GM23338 (cell line): ENCODE measurements around the gene RPP38. TPM values are rescaled to one million over a fixed set of nuclear protein-coding genes. Genes with fewer than 3 reads are reported as not detected.

Experiments used
- ATAC-seq: fragments of 200-7000 bp; cut with Tn5 transposase; 3 replicates; pipeline ENCODE4 v1.9.1; 2020
- DNase-seq: peaks from one replicate; pipeline ENCODE4 v3.0.0-alpha.2; 2015; ENCODE audit warnings: low spot score
- H2AFZ ChIP-seq: fragments of 200-600 bp; sonication (generic); 2 replicates; pipeline ENCODE4 v1.8.0; 2016; ENCODE audit warnings: antibody characterized with exemption, mild to moderate bottlenecking, moderate library complexity
- H3F3A ChIP-seq: fragments of 200-600 bp; sonication (generic); replicated peaks from 2 replicates; pipeline ENCODE4 v1.8.0; 2017; ENCODE audit warnings: antibody characterized with exemption, mixed run types, low read depth
- H3K27ac ChIP-seq: fragments of 200-600 bp; sonication (generic); 2 replicates; pipeline ENCODE4 v1.6.1; 2016; ENCODE audit warnings: low read depth
- H3K27me3 ChIP-seq: fragments of 200-600 bp; sonication (generic); 2 replicates; pipeline ENCODE4 v1.8.0; 2016; ENCODE audit warnings: mild to moderate bottlenecking, mixed run types, moderate library complexity; ENCODE audit not compliant: insufficient read depth
- H3K36me3 ChIP-seq: fragments of 200-600 bp; sonication (generic); 2 replicates; pipeline ENCODE4 v1.8.0; 2016; ENCODE audit warnings: mild to moderate bottlenecking; ENCODE audit not compliant: insufficient read depth
- H3K4me1 ChIP-seq: fragments of 200-600 bp; sonication (generic); 2 replicates; pipeline ENCODE4 v1.8.0; 2016; ENCODE audit warnings: mild to moderate bottlenecking, moderate library complexity; ENCODE audit not compliant: insufficient read depth
- H3K4me2 ChIP-seq: fragments of 200-600 bp; sonication (generic); 2 replicates; pipeline ENCODE4 v1.7.1; 2017; ENCODE audit warnings: mixed run types
- H3K4me3 ChIP-seq: fragments of 200-600 bp; sonication (generic); 2 replicates; pipeline ENCODE4 v1.6.1; 2016; ENCODE audit warnings: mixed run types
- H3K79me2 ChIP-seq: fragments of 200-600 bp; sonication (generic); replicated peaks from 2 replicates; pipeline ENCODE4 v1.8.0; 2017; ENCODE audit warnings: mild to moderate bottlenecking; ENCODE audit not compliant: insufficient read depth
- H3K9me2 ChIP-seq: fragments of 200-600 bp; sonication (generic); 2 replicates; pipeline ENCODE4 v1.8.0; 2017; ENCODE audit not compliant: insufficient read depth
- H4K20me1 ChIP-seq: fragments of 200-600 bp; sonication (generic); replicated peaks from 2 replicates; pipeline ENCODE4 v1.8.0; 2017; ENCODE audit warnings: mild to moderate bottlenecking; ENCODE audit not compliant: insufficient read depth
- H3K27ac Mint-ChIP-seq: 2 replicates; pipeline ENCODE4 v1.8.0; 2020; ENCODE audit warnings: inconsistent platforms, mild to moderate bottlenecking, moderate library complexity, mixed read lengths
- H3K27me3 Mint-ChIP-seq: 3 replicates; pipeline ENCODE4 v1.8.0; 2022; ENCODE audit warnings: low read depth, mild to moderate bottlenecking, moderate library complexity, mixed read lengths, inconsistent platforms; ENCODE audit not compliant: insufficient read depth, poor library complexity
- H3K36me3 Mint-ChIP-seq: 3 replicates; pipeline ENCODE4 v1.8.0; 2021; ENCODE audit warnings: low read depth, mild to moderate bottlenecking, inconsistent platforms, moderate library complexity, mixed read lengths
- H3K4me1 Mint-ChIP-seq: 3 replicates; pipeline ENCODE4 v1.8.0; 2020; ENCODE audit warnings: mild to moderate bottlenecking, inconsistent platforms, mixed read lengths
- H3K4me3 Mint-ChIP-seq: 3 replicates; pipeline ENCODE4 v1.8.0; 2021; ENCODE audit warnings: moderate library complexity, mild to moderate bottlenecking, inconsistent platforms, mixed read lengths
- H3K9me3 Mint-ChIP-seq: 3 replicates; pipeline ENCODE4 v1.8.0; 2020; ENCODE audit warnings: moderate library complexity, mild to moderate bottlenecking, inconsistent platforms, mixed read lengths
- CREB1 ChIP-seq: fragments of 250-450 bp; sonication (Bioruptor Pico); IDR thresholded peaks from 2 replicates; pipeline ENCODE4 v1.5.0; 2020; ENCODE audit warnings: low read depth, mild to moderate bottlenecking, moderate library complexity
- EZH2phosphoT487 ChIP-seq: fragments of 200-600 bp; sonication (generic); IDR thresholded peaks from one replicate; pipeline ENCODE4 v1.8.1; 2018; ENCODE audit warnings: antibody characterized with exemption; ENCODE audit not compliant: unreplicated experiment
- POLR2AphosphoS5 ChIP-seq: IDR thresholded peaks from 2 replicates; pipeline ENCODE4 v1.6.1; 2016; ENCODE audit warnings: antibody characterized with exemption, low read depth
- ZNF114 ChIP-seq: fragments of 250-450 bp; sonication (Bioruptor Pico); IDR thresholded peaks from 2 replicates; pipeline ENCODE4 v1.5.0; 2020; ENCODE audit warnings: mild to moderate bottlenecking, moderate library complexity
- ZNF331 ChIP-seq: fragments of 250-450 bp; sonication (Bioruptor Pico); IDR thresholded peaks from 2 replicates; pipeline ENCODE4 v1.5.0; 2020; ENCODE audit warnings: low read depth, mild to moderate bottlenecking, moderate library complexity
- long read RNA-seq: library from polyadenylated mRNA; unstranded; transcript quantifications from one replicate; pipeline ENCODE4 v2.0.0, GENCODE V29; 2020; ENCODE audit not compliant: unreplicated experiment
- polyA plus RNA-seq: library from polyadenylated mRNA; unstranded; fragments of >200 nt; fragmentation: Nextera tagmentation; extraction: Ambion mirVana; gene quantifications from 2 replicates; pipeline ENCODE4 v1.2.1, GENCODE V29; 2016
- total RNA-seq: library from RNA; depleted of rRNA; stranded (reverse); fragments of >200 nt; shearing (Covaris generic); gene quantifications from 2 replicates; pipeline ENCODE4 v1.2.3, GENCODE V29; 2014; rRNA removed
- TF ChIP-seq, protein P1 (sequence below): fragments of 250-450 bp; sonication (Bioruptor Pico); IDR thresholded peaks from 2 replicates; pipeline ENCODE4 v1.5.0; 2020; ENCODE audit warnings: mild to moderate bottlenecking, moderate library complexity
- TF ChIP-seq, protein P2 (sequence below): IDR thresholded peaks from 2 replicates; pipeline ENCODE4 v1.6.1; 2016; ENCODE audit warnings: antibody characterized with exemption

RPP38 gene, protein sequence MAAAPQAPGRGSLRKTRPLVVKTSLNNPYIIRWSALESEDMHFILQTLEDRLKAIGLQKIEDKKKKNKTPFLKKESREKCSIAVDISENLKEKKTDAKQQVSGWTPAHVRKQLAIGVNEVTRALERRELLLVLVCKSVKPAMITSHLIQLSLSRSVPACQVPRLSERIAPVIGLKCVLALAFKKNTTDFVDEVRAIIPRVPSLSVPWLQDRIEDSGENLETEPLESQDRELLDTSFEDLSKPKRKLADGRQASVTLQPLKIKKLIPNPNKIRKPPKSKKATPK
- total RNA-seq (17.8 and 20.1 TPM in 2 replicates), polyA plus RNA-seq (42.8 and 50.7 TPM in 2 replicates)
- long read RNA-seq, transcript RPP38-204 (3 exons, 1,296 nt) = minor isoform, 7 of 31 reads
- long read RNA-seq, transcript RPP38-201 (3 exons, 1,457 nt) = major isoform, 10 of 31 reads
- long read RNA-seq, transcript RPP38-203 (2 exons, 1,030 nt) = minor isoform, 8 of 31 reads
- long read RNA-seq, partial matches to known transcripts = 0 of 31 reads
- long read RNA-seq, other reads (novel, unspliced or antisense) = 4 of 31 reads

DNA sequence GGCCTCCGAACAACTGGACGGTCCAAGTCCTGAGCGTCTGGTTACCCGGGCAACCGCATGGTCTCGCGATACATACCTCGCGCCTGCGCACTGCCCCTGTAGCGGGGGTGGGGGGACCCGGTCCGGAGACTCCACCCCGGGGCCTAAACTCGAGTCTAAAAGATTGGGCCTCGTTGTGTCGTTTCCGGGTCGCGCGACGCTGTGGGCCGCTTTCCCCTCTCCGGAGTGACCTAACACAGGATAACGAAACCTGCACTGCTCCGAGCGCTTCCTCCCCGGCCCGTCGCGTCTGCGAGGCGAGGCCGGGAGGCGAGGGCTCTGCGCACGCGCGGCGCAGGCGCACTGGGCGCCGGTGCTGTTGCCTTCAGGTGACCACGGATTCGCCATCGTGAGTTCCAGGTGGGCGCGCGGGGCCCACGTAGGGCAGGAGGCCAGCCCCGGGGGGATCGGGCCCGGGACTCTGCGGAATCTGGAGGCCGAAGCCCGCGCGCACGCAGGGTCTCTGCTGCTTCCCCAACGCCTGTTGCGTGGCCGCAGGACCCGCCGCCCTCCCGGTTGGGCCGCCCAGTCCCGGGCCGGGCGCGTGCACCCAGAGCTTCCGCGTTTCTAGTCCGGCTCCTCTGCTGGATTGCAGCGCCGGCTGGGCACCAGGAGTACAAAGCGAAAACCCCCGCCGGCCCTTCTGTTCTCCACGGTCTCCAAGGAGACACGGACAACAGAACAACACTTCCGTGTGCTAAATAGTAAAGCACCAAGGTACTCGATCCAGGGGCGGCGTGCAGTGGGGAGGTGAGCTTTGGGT, at the start of gene RPP38:
RPP38 (plus strand) TSS at position 345 of the 802 bp plus-strand sequence. CDS start 5,960 bp downstream, outside the sequence.
- Histone ChIP-seq H3K27me3 (no peaks in the 10 kb centered on the region), H3K4me3 (peak within 1 kb of the TSS; percentile 85), H4K20me1 (peaks cover 16% of the 10 kb centered on the region), H2AFZ (peak within 1 kb of the TSS; percentile 100), H3K36me3 (0 out of 2 replicates have a peak, but pooled peaks cover 2% of the 10 kb centered on the region), H3K4me1 (peaks cover 3% of the 10 kb centered on the region; the same call in 1 of the 2 replicates), H3K4me2 (peak within 1 kb of the TSS; percentile 100), H3F3A (no peaks in the 10 kb centered on the region; the same call in 1 of the 2 replicates), H3K27ac (peak within 1 kb of the TSS; percentile 99), H3K9me2 (no peaks in the 10 kb centered on the region), H3K79me2 (peaks cover 47% of the 10 kb centered on the region)
- no peaks in the 10 kb centered on the region for H3K9me3 Mint-ChIP-seq
- TF ChIP-seq EZH2phosphoT487 (no peak), ZNF331 (CRISPR knock-in tag) (no peak), CREB1 (CRISPR knock-in tag) (peak; percentile 37), POLR2AphosphoS5 (peak; percentile 96), ZNF114 (CRISPR knock-in tag) (no peak)
- TF ChIP-seq, protein P1, sequence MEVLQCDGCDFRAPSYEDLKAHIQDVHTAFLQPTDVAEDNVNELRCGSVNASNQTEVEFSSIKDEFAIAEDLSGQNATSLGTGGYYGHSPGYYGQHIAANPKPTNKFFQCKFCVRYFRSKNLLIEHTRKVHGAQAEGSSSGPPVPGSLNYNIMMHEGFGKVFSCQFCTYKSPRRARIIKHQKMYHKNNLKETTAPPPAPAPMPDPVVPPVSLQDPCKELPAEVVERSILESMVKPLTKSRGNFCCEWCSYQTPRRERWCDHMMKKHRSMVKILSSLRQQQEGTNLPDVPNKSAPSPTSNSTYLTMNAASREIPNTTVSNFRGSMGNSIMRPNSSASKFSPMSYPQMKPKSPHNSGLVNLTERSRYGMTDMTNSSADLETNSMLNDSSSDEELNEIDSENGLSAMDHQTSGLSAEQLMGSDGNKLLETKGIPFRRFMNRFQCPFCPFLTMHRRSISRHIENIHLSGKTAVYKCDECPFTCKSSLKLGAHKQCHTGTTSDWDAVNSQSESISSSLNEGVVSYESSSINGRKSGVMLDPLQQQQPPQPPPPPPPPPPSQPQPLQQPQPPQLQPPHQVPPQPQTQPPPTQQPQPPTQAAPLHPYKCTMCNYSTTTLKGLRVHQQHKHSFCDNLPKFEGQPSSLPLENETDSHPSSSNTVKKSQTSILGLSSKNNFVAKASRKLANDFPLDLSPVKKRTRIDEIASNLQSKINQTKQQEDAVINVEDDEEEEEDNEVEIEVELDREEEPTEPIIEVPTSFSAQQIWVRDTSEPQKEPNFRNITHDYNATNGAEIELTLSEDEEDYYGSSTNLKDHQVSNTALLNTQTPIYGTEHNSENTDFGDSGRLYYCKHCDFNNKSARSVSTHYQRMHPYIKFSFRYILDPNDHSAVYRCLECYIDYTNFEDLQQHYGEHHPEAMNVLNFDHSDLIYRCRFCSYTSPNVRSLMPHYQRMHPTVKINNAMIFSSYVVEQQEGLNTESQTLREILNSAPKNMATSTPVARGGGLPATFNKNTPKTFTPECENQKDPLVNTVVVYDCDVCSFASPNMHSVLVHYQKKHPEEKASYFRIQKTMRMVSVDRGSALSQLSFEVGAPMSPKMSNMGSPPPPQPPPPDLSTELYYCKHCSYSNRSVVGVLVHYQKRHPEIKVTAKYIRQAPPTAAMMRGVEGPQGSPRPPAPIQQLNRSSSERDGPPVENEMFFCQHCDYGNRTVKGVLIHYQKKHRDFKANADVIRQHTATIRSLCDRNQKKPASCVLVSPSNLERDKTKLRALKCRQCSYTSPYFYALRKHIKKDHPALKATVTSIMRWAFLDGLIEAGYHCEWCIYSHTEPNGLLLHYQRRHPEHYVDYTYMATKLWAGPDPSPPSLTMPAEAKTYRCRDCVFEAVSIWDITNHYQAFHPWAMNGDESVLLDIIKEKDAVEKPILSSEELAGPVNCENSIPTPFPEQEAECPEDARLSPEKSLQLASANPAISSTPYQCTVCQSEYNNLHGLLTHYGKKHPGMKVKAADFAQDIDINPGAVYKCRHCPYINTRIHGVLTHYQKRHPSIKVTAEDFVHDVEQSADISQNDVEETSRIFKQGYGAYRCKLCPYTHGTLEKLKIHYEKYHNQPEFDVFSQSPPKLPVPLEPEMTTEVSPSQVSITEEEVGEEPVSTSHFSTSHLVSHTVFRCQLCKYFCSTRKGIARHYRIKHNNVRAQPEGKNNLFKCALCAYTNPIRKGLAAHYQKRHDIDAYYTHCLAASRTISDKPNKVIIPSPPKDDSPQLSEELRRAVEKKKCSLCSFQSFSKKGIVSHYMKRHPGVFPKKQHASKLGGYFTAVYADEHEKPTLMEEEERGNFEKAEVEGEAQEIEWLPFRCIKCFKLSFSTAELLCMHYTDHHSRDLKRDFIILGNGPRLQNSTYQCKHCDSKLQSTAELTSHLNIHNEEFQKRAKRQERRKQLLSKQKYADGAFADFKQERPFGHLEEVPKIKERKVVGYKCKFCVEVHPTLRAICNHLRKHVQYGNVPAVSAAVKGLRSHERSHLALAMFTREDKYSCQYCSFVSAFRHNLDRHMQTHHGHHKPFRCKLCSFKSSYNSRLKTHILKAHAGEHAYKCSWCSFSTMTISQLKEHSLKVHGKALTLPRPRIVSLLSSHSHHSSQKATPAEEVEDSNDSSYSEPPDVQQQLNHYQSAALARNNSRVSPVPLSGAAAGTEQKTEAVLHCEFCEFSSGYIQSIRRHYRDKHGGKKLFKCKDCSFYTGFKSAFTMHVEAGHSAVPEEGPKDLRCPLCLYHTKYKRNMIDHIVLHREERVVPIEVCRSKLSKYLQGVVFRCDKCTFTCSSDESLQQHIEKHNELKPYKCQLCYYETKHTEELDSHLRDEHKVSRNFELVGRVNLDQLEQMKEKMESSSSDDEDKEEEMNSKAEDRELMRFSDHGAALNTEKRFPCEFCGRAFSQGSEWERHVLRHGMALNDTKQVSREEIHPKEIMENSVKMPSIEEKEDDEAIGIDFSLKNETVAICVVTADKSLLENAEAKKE (CRISPR knock-in tag) = no peak
- TF ChIP-seq, protein P2, sequence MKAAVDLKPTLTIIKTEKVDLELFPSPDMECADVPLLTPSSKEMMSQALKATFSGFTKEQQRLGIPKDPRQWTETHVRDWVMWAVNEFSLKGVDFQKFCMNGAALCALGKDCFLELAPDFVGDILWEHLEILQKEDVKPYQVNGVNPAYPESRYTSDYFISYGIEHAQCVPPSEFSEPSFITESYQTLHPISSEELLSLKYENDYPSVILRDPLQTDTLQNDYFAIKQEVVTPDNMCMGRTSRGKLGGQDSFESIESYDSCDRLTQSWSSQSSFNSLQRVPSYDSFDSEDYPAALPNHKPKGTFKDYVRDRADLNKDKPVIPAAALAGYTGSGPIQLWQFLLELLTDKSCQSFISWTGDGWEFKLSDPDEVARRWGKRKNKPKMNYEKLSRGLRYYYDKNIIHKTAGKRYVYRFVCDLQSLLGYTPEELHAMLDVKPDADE = 0 out of 2 replicates have a peak, but pooled peaks have one; percentile 9
- DNase-seq = peak; percentile 97
- H3K27ac Mint-ChIP-seq = peak within 1 kb of the TSS; percentile 98
- peaks cover 14% of the 10 kb centered on the region for H3K36me3 Mint-ChIP-seq
- H3K4me1 Mint-ChIP-seq = peaks cover 8% of the 10 kb centered on the region
- peak within 1 kb of the TSS; percentile 98 for H3K4me3 Mint-ChIP-seq
- H3K27me3 Mint-ChIP-seq = peaks cover 7% of the 10 kb centered on the region
- peak; percentile 89 for ATAC-seq
